Measurements from ENCODE around the gene NABP1. TPM values are rescaled to one million over a fixed set of nuclear protein-coding genes. Genes with fewer than 3 reads are reported as not detected.

Gene NABP1, protein sequence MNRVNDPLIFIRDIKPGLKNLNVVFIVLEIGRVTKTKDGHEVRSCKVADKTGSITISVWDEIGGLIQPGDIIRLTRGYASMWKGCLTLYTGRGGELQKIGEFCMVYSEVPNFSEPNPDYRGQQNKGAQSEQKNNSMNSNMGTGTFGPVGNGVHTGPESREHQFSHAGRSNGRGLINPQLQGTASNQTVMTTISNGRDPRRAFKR
- polyA plus RNA-seq (2013, experiment 1 of 4) = 3.9 TPM
- polyA plus RNA-seq (2013, experiment 2 of 4) = 2.5 TPM
- 1.8 TPM for polyA plus RNA-seq (2013, experiment 3 of 4)
- polyA plus RNA-seq (2013, experiment 4 of 4) = 2.3 TPM

GRCh38 chr2:191677646-191678436 lies at the start of gene NABP1:
TSS of gene NABP1 (plus strand) at chr2:191678136. CDS start at chr2:191678615, 479 bp downstream.
- Histone ChIP-seq H3K9me3 (ENCODE audit: control insufficient read depth, low read length) (no peaks in the 10 kb centered on the region), H3K4me1 (ENCODE audit: control insufficient read depth, insufficient read depth, low read length) (no peaks in the 10 kb centered on the region), H3K27me3 (ENCODE audit: control insufficient read depth, insufficient read depth, low read length, poor library complexity, severe bottlenecking) (peaks cover 7% of the 10 kb centered on the region), H3K36me3 (ENCODE audit: control insufficient read depth, insufficient read depth, low read length) (no peaks in the 10 kb centered on the region), H3K27ac (ENCODE audit: insufficient read depth, low read depth, low read length, poor library complexity, severe bottlenecking) (peak within 1 kb of the TSS; percentile 88), H3K4me3 (ENCODE audit: insufficient read depth, low read depth, low read length) (peak within 1 kb of the TSS; percentile 61)
- WGBS, 2 experiments = 0 to 1% methylated on average over 66 of the region's 66 CpGs

GRCh38 chr2:191629001-191629453 lies 48.9 kb upstream of the NABP1 start:
- Histone ChIP-seq H3K27me3 (ENCODE audit: control insufficient read depth, insufficient read depth, low read length, poor library complexity, severe bottlenecking) (no peaks in the 10 kb centered on the region), H3K4me1 (ENCODE audit: control insufficient read depth, insufficient read depth, low read length) (no peaks in the 10 kb centered on the region), H3K4me3 (ENCODE audit: insufficient read depth, low read depth, low read length) (no peak overlapping the region), H3K9me3 (ENCODE audit: control insufficient read depth, low read length) (no peaks in the 10 kb centered on the region), H3K36me3 (ENCODE audit: control insufficient read depth, insufficient read depth, low read length) (no peaks in the 10 kb centered on the region), H3K27ac (ENCODE audit: insufficient read depth, low read depth, low read length, poor library complexity, severe bottlenecking) (no peak overlapping the region)
- WGBS, 2 experiments = 82 to 83% methylated on average over 7 of the region's 7 CpGs

DNA sequence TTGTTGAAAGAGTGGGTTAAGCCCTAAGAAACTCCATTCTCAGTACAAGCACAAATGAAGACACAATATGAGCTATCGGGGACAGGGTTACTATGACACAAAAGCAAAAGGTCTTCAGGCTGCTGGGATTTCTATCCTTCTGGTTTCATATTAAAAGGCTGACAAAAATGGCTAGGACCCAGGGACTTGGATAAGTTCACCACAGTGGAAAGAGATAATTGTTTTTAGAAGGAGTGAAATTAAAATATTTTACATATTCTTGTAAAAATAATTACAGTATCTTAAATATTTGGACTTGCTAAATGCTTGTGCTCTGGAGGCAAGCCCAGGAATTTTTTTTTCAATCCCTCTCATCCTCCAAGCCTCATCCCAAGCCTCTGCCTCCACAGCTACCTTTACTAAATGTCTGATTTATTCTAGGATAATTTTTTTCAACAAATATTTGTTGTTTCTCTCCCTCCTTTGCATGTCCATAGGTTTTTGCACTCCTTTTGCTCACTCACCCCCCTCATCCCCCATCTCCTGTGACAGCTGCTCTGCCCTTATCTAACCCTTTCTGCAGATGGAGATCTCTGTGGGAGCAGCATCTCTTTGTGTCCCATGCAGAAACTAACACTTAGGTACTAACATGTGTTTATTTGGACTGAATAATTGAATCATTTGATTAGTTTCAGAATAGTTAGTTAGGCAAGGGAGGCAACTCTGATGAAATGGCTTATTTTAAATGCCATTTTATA lies 47.8 kb upstream of the NABP1 start:
- no peaks in the 10 kb centered on the region for H3K36me3 ChIP-seq (ENCODE audit: control insufficient read depth, insufficient read depth, low read length)
- H3K9me3 ChIP-seq (ENCODE audit: control insufficient read depth, low read length) = no peaks in the 10 kb centered on the region
- WGBS, 2 experiments = 89% methylated on average over 1 of the region's 1 CpG; no CpG with 5 or more reads in 1 of the 2 experiments
- no peaks in the 10 kb centered on the region for H3K27me3 ChIP-seq (ENCODE audit: control insufficient read depth, insufficient read depth, low read length, poor library complexity, severe bottlenecking)
- H3K4me1 ChIP-seq (ENCODE audit: control insufficient read depth, insufficient read depth, low read length) = no peaks in the 10 kb centered on the region
- H3K27ac ChIP-seq (ENCODE audit: insufficient read depth, low read depth, low read length, poor library complexity, severe bottlenecking) = no peak overlapping the region
- H3K4me3 ChIP-seq (ENCODE audit: insufficient read depth, low read depth, low read length) = no peak overlapping the region

DNA sequence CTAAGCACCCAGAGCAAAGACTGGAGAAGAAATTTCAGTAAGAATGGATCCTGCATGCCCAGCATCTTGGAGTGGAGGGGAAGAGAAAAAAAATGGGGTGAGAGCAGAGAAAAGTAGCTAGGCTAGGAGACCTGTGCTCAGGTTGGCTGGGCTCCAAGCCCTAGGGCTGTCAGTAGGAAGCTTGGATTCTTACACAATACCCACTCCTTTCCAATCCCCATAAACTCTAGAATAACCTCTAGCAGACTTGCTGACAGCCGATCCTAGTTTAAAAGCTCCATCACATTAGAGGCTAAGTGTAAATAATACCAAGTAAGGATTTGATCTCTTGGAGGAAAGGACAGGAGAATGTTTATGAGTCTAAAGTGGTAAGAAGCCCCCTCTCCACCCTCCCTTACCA lies 46.2 kb upstream of the NABP1 start:
- Histone ChIP-seq H3K36me3 (ENCODE audit: control insufficient read depth, insufficient read depth, low read length) (no peaks in the 10 kb centered on the region), H3K9me3 (ENCODE audit: control insufficient read depth, low read length) (no peaks in the 10 kb centered on the region), H3K27me3 (ENCODE audit: control insufficient read depth, insufficient read depth, low read length, poor library complexity, severe bottlenecking) (no peaks in the 10 kb centered on the region), H3K4me1 (ENCODE audit: control insufficient read depth, insufficient read depth, low read length) (no peaks in the 10 kb centered on the region), H3K4me3 (ENCODE audit: insufficient read depth, low read depth, low read length) (no peak overlapping the region), H3K27ac (ENCODE audit: insufficient read depth, low read depth, low read length, poor library complexity, severe bottlenecking) (no peak overlapping the region)
- WGBS, 2 experiments = 100% methylated on average over 1 of the region's 1 CpG; no CpG with 5 or more reads in 1 of the 2 experiments

GRCh38 chr2:191632426-191632825 lies 45.5 kb upstream of the NABP1 start:
- 100% methylated on average over 1 to 2 of the region's 3 CpGs for WGBS, 2 experiments
- H3K36me3 ChIP-seq (ENCODE audit: control insufficient read depth, insufficient read depth, low read length) = no peaks in the 10 kb centered on the region

GRCh38 chr2:191634791-191635190 lies 43.1 kb upstream of the NABP1 start:
- Histone ChIP-seq H3K4me3 (ENCODE audit: insufficient read depth, low read depth, low read length) (no peak overlapping the region), H3K9me3 (ENCODE audit: control insufficient read depth, low read length) (no peaks in the 10 kb centered on the region), H3K4me1 (ENCODE audit: control insufficient read depth, insufficient read depth, low read length) (peaks cover 5% of the 10 kb centered on the region), H3K36me3 (ENCODE audit: control insufficient read depth, insufficient read depth, low read length) (no peaks in the 10 kb centered on the region), H3K27me3 (ENCODE audit: control insufficient read depth, insufficient read depth, low read length, poor library complexity, severe bottlenecking) (no peaks in the 10 kb centered on the region), H3K27ac (ENCODE audit: insufficient read depth, low read depth, low read length, poor library complexity, severe bottlenecking) (no peak overlapping the region)
- WGBS, 2 experiments = 95 to 100% methylated on average over 1 of the region's 1 CpG

More at GRCh38 chr2:191632426-191632825, 45.5 kb upstream of the NABP1 start:
- H3K4me3 ChIP-seq (ENCODE audit: insufficient read depth, low read depth, low read length) = no peak overlapping the region
- no peaks in the 10 kb centered on the region for H3K9me3 ChIP-seq (ENCODE audit: control insufficient read depth, low read length)
- H3K27me3 ChIP-seq (ENCODE audit: control insufficient read depth, insufficient read depth, low read length, poor library complexity, severe bottlenecking) = no peaks in the 10 kb centered on the region
- H3K27ac ChIP-seq (ENCODE audit: insufficient read depth, low read depth, low read length, poor library complexity, severe bottlenecking) = no peak overlapping the region
- H3K4me1 ChIP-seq (ENCODE audit: control insufficient read depth, insufficient read depth, low read length) = no peaks in the 10 kb centered on the region

- Histone ChIP-seq H3K4me1 (ENCODE audit: control insufficient read depth, insufficient read depth, low read length) (peaks cover 5% of the 10 kb centered on the region), H3K4me3 (ENCODE audit: insufficient read depth, low read depth, low read length) (no peak overlapping the region), H3K36me3 (ENCODE audit: control insufficient read depth, insufficient read depth, low read length) (no peaks in the 10 kb centered on the region), H3K9me3 (ENCODE audit: control insufficient read depth, low read length) (no peaks in the 10 kb centered on the region), H3K27me3 (ENCODE audit: control insufficient read depth, insufficient read depth, low read length, poor library complexity, severe bottlenecking) (no peaks in the 10 kb centered on the region), H3K27ac (ENCODE audit: insufficient read depth, low read depth, low read length, poor library complexity, severe bottlenecking) (no peak overlapping the region)
- 90 to 94% methylated on average over 5 of the region's 5 CpGs for WGBS, 2 experiments
Measured at GRCh38 chr2:191635333-191636234, 42.4 kb upstream of the NABP1 start.

DNA sequence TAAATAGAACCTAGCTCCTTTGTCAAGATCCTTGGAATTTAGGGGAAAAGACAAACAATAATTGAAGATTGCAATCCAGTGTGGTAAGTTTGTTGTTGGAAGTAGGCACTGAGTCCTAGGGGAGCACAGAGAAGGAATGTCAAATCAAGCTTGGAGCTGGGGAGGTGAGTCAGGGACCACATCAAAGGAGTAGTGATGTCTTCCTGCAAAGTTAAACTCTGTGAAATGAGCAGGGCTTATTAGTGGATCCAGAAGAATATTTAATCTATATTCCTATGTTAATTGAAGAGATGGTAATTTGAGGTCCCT lies 41.7 kb upstream of the NABP1 start:
- Histone ChIP-seq H3K9me3 (ENCODE audit: control insufficient read depth, low read length) (no peaks in the 10 kb centered on the region), H3K27me3 (ENCODE audit: control insufficient read depth, insufficient read depth, low read length, poor library complexity, severe bottlenecking) (no peaks in the 10 kb centered on the region), H3K4me1 (ENCODE audit: control insufficient read depth, insufficient read depth, low read length) (peaks cover 5% of the 10 kb centered on the region), H3K27ac (ENCODE audit: insufficient read depth, low read depth, low read length, poor library complexity, severe bottlenecking) (no peak overlapping the region), H3K36me3 (ENCODE audit: control insufficient read depth, insufficient read depth, low read length) (no peaks in the 10 kb centered on the region), H3K4me3 (ENCODE audit: insufficient read depth, low read depth, low read length) (no peak overlapping the region)

GRCh38 chr2:191636586-191636985 lies 41.4 kb upstream of the NABP1 start:
- Histone ChIP-seq H3K4me1 (ENCODE audit: control insufficient read depth, insufficient read depth, low read length) (peaks cover 5% of the 10 kb centered on the region), H3K36me3 (ENCODE audit: control insufficient read depth, insufficient read depth, low read length) (no peaks in the 10 kb centered on the region), H3K9me3 (ENCODE audit: control insufficient read depth, low read length) (no peaks in the 10 kb centered on the region), H3K27me3 (ENCODE audit: control insufficient read depth, insufficient read depth, low read length, poor library complexity, severe bottlenecking) (no peaks in the 10 kb centered on the region), H3K27ac (ENCODE audit: insufficient read depth, low read depth, low read length, poor library complexity, severe bottlenecking) (no peak overlapping the region), H3K4me3 (ENCODE audit: insufficient read depth, low read depth, low read length) (no peak overlapping the region)
- WGBS, 2 experiments = 96 to 100% methylated on average over 1 of the region's 1 CpG

All from ectodermal cell (in vitro differentiated cells).